Nephron (organoid): ENCODE data around the gene GOLT1A.

Source experiments
- H3K27ac Mint-ChIP-seq, 3 experiments: 2 replicates each; pipeline ENCODE4 v1.8.0; 2020; ENCODE audit warnings: mixed read lengths in 3 of 3, mild to moderate bottlenecking in 2 of 3, moderate library complexity in 1 of 3
- H3K27me3 Mint-ChIP-seq: 2 replicates; pipeline ENCODE4 v1.8.0; 2021; ENCODE audit warnings: low read depth, mild to moderate bottlenecking, moderate library complexity, mixed read lengths
- H3K36me3 Mint-ChIP-seq: 2 replicates; pipeline ENCODE4 v1.8.0; 2020; ENCODE audit warnings: low read depth, mixed read lengths
- H3K4me1 Mint-ChIP-seq: 2 replicates; pipeline ENCODE4 v1.8.0; 2020; ENCODE audit warnings: mixed read lengths
- H3K4me3 Mint-ChIP-seq, 3 experiments: 2 replicates each; pipeline ENCODE4 v1.8.0; 2020; ENCODE audit warnings: mild to moderate bottlenecking in 3 of 3, mixed read lengths in 3 of 3, moderate library complexity in 2 of 3
- H3K9me3 Mint-ChIP-seq: 2 replicates; pipeline ENCODE4 v1.8.0; 2020; ENCODE audit warnings: mixed read lengths
- CTCF ChIP-seq, 3 experiments: fragments of 200-600 bp; sonication (generic); IDR thresholded peaks; one replicate each; pipeline ENCODE4 v1.5.0; 2021; ENCODE audit warnings: antibody characterized with exemption in 3 of 3; ENCODE audit not compliant: unreplicated experiment in 3 of 3

The GOLT1A gene

GRCh38 chr1:204190212-204191211 lies 23.3 kb downstream of the GOLT1A start:
- H3K36me3 Mint-ChIP-seq: no peaks in the 10 kb centered on the region
- peak overlapping the region; percentile 31 to 78 (median 32) for H3K27ac Mint-ChIP-seq
- H3K4me3 Mint-ChIP-seq: peak overlapping the region; percentile 51 to 66 (median 65)
- TF ChIP-seq CTCF (IDR thresholded peaks at IDR 0.05; ENCODE audit: unreplicated experiment in 3 of 3): no peak
- no peaks in the 10 kb centered on the region for H3K9me3 Mint-ChIP-seq
- H3K4me1 Mint-ChIP-seq: peaks cover 24% of the 10 kb centered on the region
- H3K27me3 Mint-ChIP-seq: peaks cover 62% of the 10 kb centered on the region

GRCh38 chr1:204188959-204189639 lies 24.7 kb downstream of the GOLT1A start:
- H3K27ac Mint-ChIP-seq: no peak overlapping the region
- no peaks in the 10 kb centered on the region for H3K36me3 Mint-ChIP-seq
- peaks cover 19% of the 10 kb centered on the region for H3K4me1 Mint-ChIP-seq
- H3K9me3 Mint-ChIP-seq: no peaks in the 10 kb centered on the region
- H3K4me3 Mint-ChIP-seq: peak overlapping the region in 2 of 3 experiments; percentile 30 to 31
- TF ChIP-seq CTCF (IDR thresholded peaks at IDR 0.05; ENCODE audit: unreplicated experiment in 3 of 3): no peak
- peaks cover 57% of the 10 kb centered on the region for H3K27me3 Mint-ChIP-seq

GRCh38 chr1:204186597-204186996 lies 27.2 kb downstream of the GOLT1A start:
- H3K4me1 Mint-ChIP-seq: peaks cover 19% of the 10 kb centered on the region
- no peaks in the 10 kb centered on the region for H3K9me3 Mint-ChIP-seq
- no peak overlapping the region for H3K27ac Mint-ChIP-seq
- H3K27me3 Mint-ChIP-seq: peaks cover 39% of the 10 kb centered on the region
- H3K4me3 Mint-ChIP-seq: no peak overlapping the region
- no peak for TF ChIP-seq CTCF (IDR thresholded peaks at IDR 0.05; ENCODE audit: unreplicated experiment in 3 of 3)
- no peaks in the 10 kb centered on the region for H3K36me3 Mint-ChIP-seq

GRCh38 chr1:204181116-204181515 lies 32.7 kb downstream of the GOLT1A start:
- no peak overlapping the region for H3K27ac Mint-ChIP-seq
- H3K4me1 Mint-ChIP-seq: no peaks in the 10 kb centered on the region
- H3K9me3 Mint-ChIP-seq: no peaks in the 10 kb centered on the region
- no peak for TF ChIP-seq CTCF (IDR thresholded peaks at IDR 0.05; ENCODE audit: unreplicated experiment in 3 of 3)
- H3K36me3 Mint-ChIP-seq: no peaks in the 10 kb centered on the region
- no peak overlapping the region for H3K4me3 Mint-ChIP-seq
- H3K27me3 Mint-ChIP-seq: no peaks in the 10 kb centered on the region

- Mint-ChIP-seq H3K9me3 (no peaks in the 10 kb centered on the region), H3K4me3 (no peak overlapping the region), H3K27me3 (no peaks in the 10 kb centered on the region), H3K36me3 (no peaks in the 10 kb centered on the region), H3K4me1 (no peaks in the 10 kb centered on the region), H3K27ac (no peak overlapping the region)
- no peak for TF ChIP-seq CTCF (IDR thresholded peaks at IDR 0.05; ENCODE audit: unreplicated experiment in 3 of 3)
Observed at GRCh38 chr1:204180133-204180532, 33.7 kb downstream of the GOLT1A start.
